Stimulated activated CD8-positive, alpha-beta memory T cell treated with anti-CD3 and anti-CD28 coated beads, Interleukin-7, amount 100 ng/mL, for 4 hours (primary cell): Measurements from ENCODE around the gene C17orf67.
"Not testable (repeated sequence)": the region's sequence is repeated elsewhere in the genome, so short reads cannot be mapped to it uniquely, and the experiment has no call there.

ENCODE experiments used
- DNase-seq, 2 donors: peaks; one replicate each; pipeline ENCODE4 v3.0.0-alpha.2; 2020; ENCODE audit warnings: low read depth in 2 of 2

Gene C17orf67

GRCh38 chr17:56773124-56773523 lies 60.6 kb downstream of the C17orf67 start:
- no peak for DNase-seq

GRCh38 chr17:56772442-56772841 lies 61.3 kb downstream of the C17orf67 start:
- DNase-seq, result no peak

- DNase-seq, result no peak
Observed at GRCh38 chr17:56771975-56772374, 61.7 kb downstream of the C17orf67 start.

GRCh38 chr17:56771563-56771962 lies 62.2 kb downstream of the C17orf67 start:
- no peak for DNase-seq

- DNase-seq, result no peak
Observed at GRCh38 chr17:56770427-56770826, 63.3 kb downstream of the C17orf67 start.

- no peak for DNase-seq
Observed at GRCh38 chr17:56765449-56765848, 68.3 kb downstream of the C17orf67 start.

GRCh38 chr17:56762988-56763387 lies 70.7 kb downstream of the C17orf67 start:
- DNase-seq, result no peak

GRCh38 chr17:56762144-56762543 lies 71.6 kb downstream of the C17orf67 start:
- no peak for DNase-seq

- DNase-seq, result no peak
Observed at GRCh38 chr17:56761387-56761786, 72.3 kb downstream of the C17orf67 start.

- not testable (repeated sequence) for DNase-seq
Observed at GRCh38 chr17:56757611-56758010, 76.1 kb downstream of the C17orf67 start.

GRCh38 chr17:56756536-56756935 lies 77.2 kb downstream of the C17orf67 start:
- DNase-seq, result no peak

- DNase-seq, result no peak
Observed at GRCh38 chr17:56755310-56755709, 78.4 kb downstream of the C17orf67 start.

- DNase-seq, result no peak
Observed at GRCh38 chr17:56754523-56755208, 79.1 kb downstream of the C17orf67 start.

GRCh38 chr17:56752263-56752836 lies 81.4 kb downstream of the C17orf67 start:
- no peak for DNase-seq

GRCh38 chr17:56751145-56751738 lies 82.5 kb downstream of the C17orf67 start:
- DNase-seq, result no peak

- no peak for DNase-seq
Observed at GRCh38 chr17:56744721-56745120, 89.0 kb downstream of the C17orf67 start.

GRCh38 chr17:56742601-56743000 lies 91.1 kb downstream of the C17orf67 start:
- no peak for DNase-seq
